ENCODE data around the gene POU6F1.

DNA sequence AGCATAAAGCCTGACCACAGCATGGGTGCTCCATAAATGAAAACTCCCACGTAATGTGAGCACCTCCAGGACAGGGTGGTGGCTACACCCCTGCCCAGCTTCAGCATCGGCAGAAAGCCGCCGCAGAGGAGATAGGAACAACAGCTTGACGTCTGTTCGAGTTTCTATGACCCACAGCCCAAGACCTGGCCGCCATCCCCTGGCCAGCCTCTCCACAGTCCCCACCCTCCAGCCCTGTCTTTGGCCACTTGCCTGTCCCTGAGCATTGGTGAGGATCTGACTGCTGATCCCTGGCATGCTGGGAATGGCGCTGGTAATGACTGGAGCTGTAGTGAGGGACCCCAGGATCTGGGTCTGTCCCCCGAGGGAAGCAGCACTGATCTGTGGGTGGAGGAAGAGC lies 21.3 kb downstream of the POU6F1 start:
- TF ChIP-seq EZH2 (IDR thresholded peaks at IDR 0.05; ENCODE audit: borderline replicate concordance, low read length) = no peak
- TF ChIP-seq, protein P1, sequence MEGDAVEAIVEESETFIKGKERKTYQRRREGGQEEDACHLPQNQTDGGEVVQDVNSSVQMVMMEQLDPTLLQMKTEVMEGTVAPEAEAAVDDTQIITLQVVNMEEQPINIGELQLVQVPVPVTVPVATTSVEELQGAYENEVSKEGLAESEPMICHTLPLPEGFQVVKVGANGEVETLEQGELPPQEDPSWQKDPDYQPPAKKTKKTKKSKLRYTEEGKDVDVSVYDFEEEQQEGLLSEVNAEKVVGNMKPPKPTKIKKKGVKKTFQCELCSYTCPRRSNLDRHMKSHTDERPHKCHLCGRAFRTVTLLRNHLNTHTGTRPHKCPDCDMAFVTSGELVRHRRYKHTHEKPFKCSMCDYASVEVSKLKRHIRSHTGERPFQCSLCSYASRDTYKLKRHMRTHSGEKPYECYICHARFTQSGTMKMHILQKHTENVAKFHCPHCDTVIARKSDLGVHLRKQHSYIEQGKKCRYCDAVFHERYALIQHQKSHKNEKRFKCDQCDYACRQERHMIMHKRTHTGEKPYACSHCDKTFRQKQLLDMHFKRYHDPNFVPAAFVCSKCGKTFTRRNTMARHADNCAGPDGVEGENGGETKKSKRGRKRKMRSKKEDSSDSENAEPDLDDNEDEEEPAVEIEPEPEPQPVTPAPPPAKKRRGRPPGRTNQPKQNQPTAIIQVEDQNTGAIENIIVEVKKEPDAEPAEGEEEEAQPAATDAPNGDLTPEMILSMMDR (IDR thresholded peaks at IDR 0.05; ENCODE audit: low read length) = no peak
